Hindlimb muscle (tissue), 1 donor: Measurements from ENCODE around the gene ALKBH4. TPM values are rescaled to one million over a fixed set of nuclear protein-coding genes. Genes with fewer than 3 reads are reported as not detected.
"Not testable (repeated sequence)": the region's sequence is repeated elsewhere in the genome, so short reads cannot be mapped to it uniquely, and the experiment has no call there.

ENCODE experiments used
- DNase-seq: peaks from one replicate; pipeline ENCODE4 v3.0.0-alpha.2; 2013
- polyA plus RNA-seq: library from polyadenylated mRNA; unstranded; fragments of 120-200 nt; gene quantifications from one replicate; pipeline ENCODE4 v1.2.1, GENCODE V29; 2013; ENCODE audit not compliant: insufficient read length

Gene ALKBH4
- polyA plus RNA-seq, 1 donor: 8.9 TPM

DNA sequence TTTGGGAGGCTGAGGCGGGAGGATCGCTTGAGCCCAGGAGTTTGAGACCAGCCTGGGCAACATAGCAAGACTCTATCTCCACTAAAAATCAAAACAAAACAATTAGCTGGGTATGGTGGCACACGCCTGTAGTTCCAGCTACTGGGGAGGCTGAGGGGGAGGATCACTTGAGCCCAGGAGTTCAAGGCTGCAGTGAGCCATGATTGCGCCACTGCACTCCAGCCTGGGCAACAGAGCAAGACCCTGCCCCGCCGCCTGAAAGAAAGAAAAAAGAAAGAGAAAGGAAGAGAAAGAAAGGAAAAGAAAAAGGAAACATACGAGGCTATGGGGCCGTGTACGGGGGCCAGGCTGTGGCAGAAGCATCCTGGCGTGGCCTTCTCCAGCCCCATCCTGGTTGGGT is 9.7 kb downstream of the ALKBH4 start:
- DNase-seq: not testable (repeated sequence)

DNA sequence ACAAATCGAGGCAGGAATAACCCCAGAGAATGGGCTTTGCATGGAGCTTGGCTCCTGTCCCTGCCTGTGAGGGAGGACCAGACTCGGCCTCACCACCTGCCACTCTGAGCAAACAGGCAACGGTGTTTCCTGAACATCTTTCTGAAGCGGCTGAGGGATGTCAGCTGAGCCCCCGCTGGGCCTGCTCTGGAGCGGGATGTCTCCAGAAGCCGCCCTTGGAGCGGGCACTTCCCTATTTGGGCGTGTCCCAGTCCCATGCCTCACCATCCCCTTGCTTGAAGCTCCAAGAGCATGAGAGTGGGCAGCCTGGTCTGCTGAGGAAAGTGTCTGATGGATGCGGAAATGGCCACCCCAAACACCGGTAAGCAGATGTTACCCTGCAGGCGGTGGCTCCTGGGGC is 10.2 kb downstream of the ALKBH4 start:
- no peak for DNase-seq

DNA sequence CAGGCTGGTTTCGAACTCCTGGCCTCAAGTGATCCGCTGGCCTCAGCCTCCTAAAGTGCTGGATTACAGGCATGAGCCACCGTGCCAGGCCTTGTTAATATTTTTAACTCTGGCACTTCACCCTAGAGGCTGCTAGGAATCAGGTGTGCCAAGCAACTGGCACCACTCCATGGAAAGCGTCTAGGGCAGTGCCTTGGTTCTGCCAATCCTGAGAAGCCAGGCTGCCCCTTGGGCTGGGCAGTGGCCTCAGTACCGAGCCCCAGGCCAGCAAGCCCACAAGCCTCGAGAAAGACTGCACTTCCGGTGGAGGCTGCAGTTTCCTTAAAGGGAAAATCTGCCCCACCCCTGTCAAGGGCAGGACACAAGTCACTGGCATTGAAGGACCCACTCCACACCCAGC is 11.3 kb downstream of the ALKBH4 start:
- DNase-seq: no peak

DNA sequence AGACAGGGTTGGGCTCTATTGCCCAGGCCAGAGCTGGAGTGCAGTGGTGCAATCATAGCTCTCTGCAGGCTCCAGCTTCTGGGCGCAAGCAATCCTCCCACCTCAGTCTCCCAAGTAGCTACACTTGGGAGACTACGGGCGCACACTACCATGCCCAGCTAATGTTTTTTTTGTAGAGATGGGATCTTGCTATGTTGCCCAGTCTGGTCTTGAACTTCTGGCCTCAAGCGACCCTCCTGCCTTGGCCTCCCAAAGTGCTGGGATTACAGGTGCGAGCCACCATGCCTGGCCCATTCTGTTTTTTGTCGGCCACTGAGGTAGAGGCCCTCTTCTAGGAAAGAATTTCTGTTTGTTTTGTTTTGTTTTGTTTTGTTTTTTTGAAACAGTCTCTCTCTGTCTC is 12.2 kb downstream of the ALKBH4 start:
- no peak for DNase-seq

DNA sequence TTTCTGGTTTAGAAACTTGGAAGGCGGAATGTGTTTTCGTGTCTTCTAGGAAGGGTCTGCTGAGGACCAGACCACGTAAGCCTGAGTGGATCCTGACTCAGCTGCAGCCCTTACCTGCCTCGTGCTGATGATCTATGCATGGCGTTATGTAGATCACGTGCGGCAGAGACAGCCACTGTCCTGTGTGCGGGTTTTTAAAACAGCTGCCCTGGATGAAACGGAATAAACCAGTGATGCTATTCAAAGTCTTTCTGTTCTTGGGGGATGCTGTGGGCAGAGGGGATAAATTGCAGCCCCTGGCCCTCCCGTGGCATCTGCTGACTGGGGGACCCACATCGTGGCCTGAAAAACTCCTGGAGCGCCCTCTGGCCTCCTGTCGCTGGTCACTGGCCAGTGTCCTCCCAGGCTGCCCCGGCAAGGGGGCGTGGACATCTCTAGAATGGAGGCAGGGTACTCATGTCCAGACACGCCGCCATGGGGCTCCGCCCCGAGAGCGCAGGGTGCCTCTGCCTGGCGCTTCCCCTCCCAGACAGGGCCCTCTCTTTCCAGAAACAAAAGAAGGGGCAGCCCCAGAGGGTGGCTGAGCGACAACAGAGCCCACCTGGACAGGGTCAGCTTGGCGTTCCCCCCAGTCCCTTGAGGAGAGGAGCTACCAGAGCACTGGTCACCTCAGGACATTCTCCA is 13.2 kb downstream of the ALKBH4 start:
- no peak for DNase-seq

DNA sequence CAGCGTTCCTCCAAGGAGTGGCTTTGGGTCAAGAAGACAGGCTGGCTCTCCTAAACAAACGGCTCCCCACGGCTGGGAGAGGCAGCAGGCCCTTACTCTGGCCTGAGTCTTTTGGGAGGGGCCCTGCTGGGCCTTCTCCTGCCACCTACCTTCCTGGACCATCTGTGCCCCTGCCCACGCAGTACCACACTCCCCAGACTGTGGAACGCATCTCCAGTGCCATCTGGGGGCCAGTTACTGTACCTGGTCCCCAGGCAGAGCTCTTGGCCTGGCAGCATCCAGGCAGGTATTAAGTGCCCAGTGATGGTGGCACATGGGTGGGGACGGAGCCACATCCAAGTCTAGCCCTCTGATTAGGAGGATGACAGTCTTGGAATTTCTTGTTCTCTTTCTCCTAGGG is 14.4 kb downstream of the ALKBH4 start:
- no peak for DNase-seq

DNA sequence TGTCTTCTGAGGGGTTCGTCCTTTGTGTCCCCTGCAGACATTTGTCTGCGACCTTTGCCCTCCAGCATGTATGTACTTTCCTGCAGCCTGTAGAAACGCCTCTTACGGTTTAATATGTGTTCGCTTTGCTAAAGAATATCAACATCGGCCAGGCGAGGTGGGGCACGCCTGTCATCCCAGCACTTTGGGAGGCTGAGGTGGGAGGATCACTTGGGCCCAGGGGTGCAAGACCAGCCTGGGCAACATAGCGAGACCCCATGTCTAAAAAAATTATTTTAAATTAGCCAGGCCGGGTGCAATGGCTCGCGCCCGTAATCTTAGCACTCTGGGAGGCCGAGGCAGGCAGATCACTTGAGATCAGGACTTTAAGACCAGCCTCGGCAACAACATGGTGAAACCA is 15.5 kb downstream of the ALKBH4 start:
- DNase-seq: no peak

DNA sequence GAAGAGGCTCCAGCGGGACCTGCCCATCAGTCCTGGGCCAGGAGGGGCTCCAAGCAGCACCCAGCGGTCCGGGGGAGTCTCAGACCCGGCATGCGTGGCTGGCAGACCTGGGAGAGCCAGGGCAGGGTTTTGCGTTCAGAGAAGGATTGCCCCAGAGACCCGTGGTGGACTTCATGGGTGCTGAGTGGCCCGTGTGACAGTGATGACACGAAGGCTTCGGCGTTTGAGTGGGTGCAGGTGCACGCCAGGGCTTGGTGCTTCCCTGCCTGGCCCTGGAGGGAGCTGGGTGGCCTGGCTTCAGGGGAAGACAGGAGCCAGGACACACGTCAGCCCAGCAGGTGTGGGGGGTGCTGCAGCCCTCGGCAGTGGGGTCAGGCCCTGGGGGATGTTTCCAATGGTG is 17.4 kb downstream of the ALKBH4 start:
- no peak for DNase-seq

DNA sequence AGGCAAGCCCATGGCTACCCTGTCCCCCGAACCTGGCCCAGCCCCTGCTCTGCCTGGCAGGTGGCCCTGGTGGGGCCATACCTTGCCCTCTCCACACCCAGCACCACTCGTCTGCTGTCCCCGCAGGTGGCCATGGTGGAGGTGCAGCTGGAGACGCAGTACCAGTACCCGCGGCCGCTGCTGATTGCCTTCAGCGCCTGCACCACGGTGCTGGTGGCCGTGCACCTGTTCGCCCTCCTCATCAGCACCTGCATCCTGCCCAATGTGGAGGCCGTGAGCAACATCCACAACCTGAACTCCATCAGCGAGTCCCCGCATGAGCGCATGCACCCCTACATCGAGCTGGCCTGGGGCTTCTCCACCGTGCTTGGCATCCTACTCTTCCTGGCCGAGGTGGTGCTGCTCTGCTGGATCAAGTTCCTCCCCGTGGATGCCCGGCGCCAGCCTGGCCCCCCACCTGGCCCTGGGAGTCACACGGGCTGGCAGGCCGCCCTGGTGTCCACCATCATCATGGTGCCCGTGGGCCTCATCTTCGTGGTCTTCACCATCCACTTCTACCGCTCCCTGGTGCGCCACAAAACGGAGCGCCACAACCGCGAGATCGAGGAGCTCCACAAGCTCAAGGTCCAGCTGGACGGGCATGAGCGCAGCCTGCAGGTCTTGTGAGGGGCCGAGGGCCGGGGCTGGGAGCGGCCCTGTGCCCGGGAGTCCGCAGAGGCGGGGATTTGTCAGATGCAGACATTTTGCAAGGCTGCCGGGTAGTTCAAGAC is 18.1 kb downstream of the ALKBH4 start:
- no peak for DNase-seq

DNA sequence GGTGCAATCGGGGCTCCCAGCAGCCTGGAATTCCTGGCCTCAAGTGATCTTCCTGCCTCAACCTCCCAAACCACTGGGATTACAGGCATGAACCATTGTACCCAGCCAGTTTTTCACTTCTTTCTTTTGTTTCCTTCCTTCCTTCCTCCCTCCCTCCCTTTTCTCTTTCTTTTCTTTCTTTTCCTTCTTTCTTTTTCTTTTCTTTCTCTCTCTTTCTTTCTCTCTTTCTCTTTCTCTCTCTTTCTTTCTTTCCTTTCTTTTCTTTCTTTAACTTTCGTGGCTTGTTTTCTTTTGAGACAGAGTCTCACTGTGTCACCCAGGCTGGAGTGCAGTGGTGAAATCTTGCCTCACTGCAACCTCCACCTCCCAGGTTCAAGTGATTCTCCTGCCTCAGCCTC is 19.0 kb downstream of the ALKBH4 start:
- DNase-seq: no peak

DNA sequence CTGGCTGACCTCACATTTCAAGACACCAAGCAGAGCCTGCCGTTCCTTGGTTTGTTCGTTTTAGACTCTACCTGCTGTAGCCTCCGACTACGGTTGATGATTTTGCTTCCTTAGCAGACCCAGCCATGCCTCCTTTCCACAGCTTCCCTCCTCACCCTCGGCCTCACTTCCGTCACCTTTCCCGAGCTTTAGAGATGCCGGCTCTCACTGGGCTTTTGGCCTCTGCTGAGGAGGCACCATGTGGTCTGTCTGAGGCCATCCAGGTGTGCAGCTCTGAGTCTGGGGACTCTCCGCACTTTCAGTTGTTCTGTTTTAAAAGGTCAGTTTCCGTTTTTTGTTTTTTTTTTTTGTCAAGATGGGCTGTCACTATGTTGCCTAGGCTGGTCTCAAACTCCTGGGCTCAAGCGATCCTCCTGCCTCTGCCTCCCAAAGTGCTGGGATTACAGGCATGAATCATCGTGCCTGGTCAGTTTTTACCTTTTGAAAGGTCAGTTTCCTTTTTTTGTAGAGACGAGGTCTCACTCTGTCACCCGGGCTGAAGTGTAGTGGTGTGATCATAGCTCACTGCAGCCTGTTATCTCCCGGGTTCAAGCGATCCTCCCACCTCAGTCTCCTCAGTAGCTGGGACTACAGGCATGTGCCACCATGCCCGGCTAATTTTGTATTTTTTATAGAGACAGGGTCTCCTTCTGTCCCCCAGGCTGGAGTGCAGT is 19.5 kb downstream of the ALKBH4 start:
- no peak for DNase-seq

DNA sequence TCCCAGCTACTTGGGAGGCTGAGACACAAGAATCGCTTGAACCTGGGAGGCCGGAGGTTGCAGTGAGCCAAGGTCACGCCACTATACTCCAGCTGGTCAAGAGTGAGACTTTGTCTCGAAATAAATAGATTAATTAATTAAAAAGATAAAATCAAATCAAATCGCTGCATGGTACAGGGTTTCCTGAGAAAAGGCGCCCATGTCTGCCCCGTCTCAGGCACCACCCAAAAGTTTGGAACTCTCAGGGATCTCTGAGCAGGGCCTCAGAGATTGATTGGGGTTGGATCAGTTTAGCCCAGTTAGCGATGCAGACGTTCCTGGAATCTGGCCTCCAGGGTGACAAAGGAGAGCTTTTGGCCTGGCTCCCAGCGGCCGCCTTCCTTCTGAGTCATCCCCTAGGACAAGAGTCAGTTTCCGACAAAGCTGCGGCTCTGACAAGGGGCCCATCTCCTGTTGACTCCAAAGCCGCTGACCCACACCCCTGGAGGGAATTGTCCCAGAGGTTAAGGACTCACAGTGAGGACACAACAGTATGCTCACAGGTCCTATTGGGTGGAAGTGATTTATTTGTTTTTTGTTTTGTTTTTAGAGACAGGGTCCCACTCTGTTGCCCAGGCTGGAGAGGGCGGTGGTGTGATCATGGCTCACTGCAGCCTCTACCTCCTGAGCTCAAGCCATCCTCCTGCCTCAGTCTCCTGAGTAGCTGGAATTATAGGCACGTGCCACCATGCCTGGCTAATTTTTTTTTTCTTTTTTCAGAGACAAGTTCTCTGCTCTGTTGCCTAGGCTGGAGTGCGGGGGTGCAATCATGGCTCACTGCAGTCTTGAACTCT is 24.5 kb downstream of the ALKBH4 start:
- no peak for DNase-seq

DNA sequence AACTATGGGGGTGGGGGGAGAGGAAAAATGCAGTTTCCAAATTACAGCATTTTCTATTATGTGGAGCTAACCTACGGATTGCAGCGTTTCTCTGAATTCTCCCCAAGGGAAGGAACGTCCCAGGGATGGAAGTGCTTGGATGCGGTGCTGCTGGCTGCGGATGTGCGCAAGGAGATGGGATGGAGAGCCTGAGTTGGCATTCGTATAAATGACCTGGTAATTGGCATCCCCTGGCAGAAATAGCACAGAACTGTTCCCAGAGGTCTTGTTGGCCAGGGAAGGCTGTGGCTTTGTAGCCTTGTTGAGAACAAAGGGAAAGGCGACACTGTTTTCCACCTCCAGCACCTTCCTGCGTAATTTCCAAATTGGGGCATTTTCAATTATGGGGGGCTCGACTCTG is 28.5 kb downstream of the ALKBH4 start:
- no peak for DNase-seq

DNA sequence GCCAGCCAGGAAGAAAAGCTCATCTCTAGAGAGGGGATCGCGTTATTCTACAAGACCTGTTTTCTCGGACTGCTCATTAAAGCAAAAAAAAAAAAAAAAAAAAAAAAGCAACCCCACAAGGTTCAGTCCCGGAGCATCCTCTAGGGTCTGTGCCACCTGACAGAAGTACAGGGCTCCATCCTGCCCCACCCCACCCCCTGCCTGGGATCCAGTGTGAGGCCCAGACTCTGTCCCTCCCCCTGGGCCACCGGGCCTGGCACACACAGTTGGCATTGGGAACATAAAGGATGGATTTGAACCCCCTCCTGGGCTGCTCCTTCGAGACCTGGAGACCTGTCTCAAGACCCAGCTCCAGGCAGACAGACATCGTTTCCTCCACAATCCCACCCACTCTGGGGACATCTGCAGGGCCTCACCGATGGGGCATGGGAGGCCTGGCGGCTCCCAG is 30.6 kb downstream of the ALKBH4 start:
- no peak for DNase-seq

DNA sequence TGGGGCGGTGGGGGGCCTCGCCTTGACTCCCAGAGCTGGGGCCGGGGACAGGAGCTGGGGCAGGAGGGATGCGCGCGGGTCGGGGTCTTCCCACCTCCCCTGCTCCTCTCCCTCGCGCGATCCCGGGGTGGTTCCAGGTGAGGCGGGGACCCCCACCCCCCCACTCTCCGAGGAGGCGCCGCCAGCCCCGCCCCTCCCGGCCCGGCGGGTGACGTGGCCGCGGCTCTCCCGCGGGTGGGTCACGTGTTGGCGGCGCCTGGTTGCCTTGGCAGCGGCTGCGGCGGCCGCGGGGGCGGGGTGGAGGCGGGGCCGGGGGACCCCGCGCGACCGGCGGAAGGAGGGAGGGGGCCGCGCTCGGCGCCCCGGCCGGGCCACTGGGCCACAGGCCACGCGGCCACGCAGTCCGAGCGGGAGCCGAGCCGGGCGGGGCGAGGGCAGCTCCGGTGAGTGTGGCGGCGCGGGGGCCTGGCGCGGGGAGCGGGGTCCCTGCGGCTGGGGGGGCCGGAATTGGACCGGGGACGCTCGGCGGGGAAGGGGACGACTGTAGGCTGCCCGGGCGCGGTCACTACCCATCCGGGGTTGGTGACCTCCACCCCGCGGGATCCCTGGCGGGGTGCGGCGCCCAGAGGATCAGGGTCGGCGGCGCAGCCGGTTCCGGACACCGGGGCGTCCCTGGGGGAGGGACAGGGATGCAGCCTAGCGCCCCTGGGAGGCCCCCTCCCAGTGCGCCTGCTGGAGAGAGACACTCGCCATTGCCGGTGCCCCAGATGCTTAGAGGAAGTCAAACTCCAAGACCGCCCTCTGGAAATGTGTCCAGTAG is 31.2 kb downstream of the ALKBH4 start, which contains the start of gene ORAI2:
ORAI2 (plus strand) TSS at position 357 of the 820 bp plus-strand sequence. CDS start 5,382 bp downstream, outside the sequence.
- peak; percentile 81 for DNase-seq

DNA sequence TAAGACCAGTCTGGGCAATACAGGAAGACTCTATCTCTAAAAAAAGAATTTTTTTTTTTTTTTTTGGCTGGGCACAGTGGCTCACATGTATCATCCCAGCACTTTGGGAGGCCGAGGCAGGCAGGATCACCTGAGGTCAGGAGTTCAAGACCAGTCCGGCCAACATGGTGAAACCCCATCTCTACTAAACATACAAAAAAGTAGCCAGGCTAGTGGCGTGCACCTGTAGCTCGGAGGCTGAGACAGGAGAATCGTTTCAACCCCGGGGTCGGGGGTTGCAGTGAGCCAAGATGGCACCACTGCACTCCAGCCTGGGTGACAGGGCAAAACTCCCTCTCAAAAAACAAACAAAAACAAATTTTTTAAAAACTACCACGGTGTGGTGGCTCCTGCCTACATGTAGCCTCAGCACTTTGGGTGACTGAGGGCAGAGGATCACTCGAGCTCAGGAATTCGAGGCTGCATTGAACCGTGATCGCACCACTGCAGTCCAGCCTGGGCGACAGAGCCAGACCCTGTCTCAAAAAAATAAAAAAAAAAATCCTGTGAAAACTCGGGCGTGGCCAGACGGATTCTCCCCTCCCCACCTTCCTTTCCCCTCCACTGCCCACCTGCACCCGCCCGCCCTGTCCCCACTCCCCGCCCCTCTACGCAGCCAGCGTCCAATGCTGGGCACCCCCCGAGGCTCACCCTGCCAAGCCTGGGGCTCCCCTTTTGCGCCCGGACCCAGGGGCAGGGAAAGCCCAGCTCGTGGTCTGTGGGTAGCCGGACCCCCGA is 32.0 kb downstream of the ALKBH4 start:
- DNase-seq: no peak

DNA sequence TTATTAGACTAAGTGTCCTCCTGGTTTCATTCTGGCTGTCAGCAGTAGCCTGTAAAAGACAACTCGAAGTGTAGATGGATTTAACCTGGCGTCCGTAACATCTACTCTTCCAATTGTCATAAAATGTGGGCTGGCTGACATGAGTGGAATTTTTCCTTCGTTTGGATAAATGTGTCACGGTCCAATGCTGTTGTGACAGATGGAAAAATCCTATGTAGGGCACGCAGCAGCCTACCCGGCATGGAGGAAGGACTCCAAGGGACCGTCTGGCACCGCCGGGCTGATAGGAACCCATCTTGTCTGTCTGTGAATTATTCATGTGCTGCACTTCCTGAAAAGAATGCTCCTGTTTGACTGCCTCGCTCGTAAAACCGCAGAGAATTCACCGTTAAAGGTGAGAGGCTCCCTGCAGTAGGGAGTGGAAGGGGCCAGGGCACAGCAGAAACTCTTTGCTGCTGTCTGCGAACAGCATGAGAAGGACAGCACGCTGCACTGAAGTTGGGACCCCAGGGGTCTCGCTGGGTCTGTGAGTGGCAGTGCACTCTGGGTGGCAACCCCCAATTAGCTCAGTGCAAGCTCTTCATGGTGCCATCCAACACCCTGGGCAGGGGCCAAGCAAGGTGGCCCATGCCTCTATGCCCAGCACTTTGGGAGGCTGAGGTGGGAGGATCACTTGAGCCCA is 32.9 kb downstream of the ALKBH4 start:
- DNase-seq: peak; percentile 49

DNA sequence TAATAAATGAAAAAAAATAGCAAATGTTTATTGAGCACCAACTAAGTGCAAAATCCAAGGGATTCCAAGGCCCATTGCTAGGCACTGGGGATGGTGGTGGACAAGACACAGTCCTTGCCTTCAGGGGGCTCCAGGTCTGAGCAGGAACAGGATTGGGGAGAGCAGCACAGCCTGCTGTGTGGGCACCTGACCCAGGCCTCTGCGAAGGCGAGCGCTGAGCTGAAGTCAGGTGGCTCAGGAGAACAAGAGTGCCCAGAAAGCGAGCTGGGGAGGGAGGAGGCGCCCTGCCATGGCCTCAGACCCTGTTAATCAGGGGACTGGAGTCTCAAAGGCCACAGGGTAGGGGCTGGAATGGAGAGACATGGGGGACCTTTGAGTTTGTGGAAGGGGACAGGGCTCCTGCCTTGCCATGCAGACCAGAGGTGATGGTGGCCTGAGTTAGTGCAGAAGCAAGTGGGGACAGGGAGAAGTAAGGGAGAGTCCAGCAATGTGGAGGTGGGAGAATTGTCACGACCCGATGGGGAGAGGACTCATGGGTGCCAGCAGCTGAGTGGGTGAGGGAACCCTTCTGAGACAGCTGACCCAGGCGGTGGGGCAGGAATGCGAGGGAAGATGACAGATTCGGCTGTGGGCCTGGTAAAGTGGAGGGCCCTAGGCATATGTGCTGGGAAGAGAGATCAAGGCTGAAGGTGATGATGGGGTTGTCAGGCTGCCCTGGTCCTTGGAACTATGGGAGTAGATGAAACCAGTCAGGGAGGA is 35.3 kb downstream of the ALKBH4 start:
- no peak for DNase-seq

DNA sequence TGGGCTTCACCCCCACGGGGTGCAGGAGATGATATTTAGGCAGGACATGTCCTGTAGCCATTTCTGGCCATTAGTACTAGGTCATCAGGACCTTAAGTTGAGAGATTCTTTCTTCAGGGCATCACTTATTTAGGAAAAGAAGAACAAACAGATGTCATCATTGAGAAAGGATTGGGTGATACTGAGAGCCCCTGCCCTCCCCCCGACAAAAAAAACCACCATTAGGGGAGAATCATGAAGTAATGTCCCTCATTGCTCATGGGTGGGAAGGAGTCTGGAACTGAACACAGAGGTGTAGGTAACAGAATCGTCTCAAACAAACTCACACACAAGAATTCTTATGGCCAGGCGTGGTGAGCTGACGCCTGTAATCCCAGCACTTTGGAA is 37.7 kb downstream of the ALKBH4 start:
- DNase-seq: no peak
